Measurements from ENCODE around the gene FAM107B. TPM values are rescaled to one million over a fixed set of nuclear protein-coding genes. Genes with fewer than 3 reads are reported as not detected.
A peak's percentile ranks its signal among the peaks of the same experiment; 100 is the strongest.

The FAM107B gene
- total and polyA plus RNA-seq, 10 of the 15 experiments (the other 5 are each of a cell fraction or from before 2014, with no cell fraction given) = 22.9 to 162 (median 86.6) TPM

DNA sequence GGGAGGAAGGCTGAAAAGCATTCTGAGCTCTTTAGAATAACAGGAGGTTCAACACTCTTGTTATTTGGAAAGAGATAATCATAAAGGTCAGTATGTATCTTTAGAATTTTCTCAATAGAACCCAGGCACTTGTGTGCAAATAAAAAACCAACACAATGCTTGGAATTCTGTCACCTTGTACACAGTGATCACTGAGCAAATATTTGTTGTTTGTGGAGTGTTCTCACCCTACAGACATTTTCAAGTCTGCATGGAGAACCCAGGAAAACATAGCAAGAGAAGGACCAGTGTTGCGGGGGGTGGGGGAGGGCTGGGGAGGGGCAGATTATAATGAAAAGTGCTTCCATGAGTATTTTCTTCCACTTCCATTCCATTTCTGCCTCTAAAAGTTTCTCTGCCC, 87.4 kb downstream of the FAM107B start:
- no TSS peak for BruUV-seq (replicated peaks)
- no peak overlapping the region for H3K4me2 ChIP-seq (ENCODE audit: control insufficient read depth, insufficient read depth)
- intact Hi-C loops (cut with micrococcal nuclease; ENCODE audit: unreplicated experiment) = no loop called here
- no peaks in the 10 kb centered on the region for H3K36me3 ChIP-seq (ENCODE audit: control insufficient read depth in 2 of 2, insufficient read depth in 2 of 2, low read length in 1 of 2)
- POLR2A ChIA-PET = no interaction called here
- FAIRE-seq (no peak), DNase-seq (ENCODE audit: low read depth, low spot score) (no peak), ATAC-seq (no peak)
- no peak overlapping the region for H3K9ac ChIP-seq (ENCODE audit: control insufficient read depth, insufficient read depth, low read length)
- H3K79me2 ChIP-seq (ENCODE audit: control insufficient read depth, insufficient read depth, low read length) = no peaks in the 10 kb centered on the region
- H3K4me1 ChIP-seq (ENCODE audit: control insufficient read depth, insufficient read depth, low read length) = peaks cover 8% of the 10 kb centered on the region; the same call in 1 of the 2 replicates
- RAD21 ChIA-PET (ENCODE audit: unreplicated experiment) = no interaction called here
- SMC1A ChIA-PET (ENCODE audit: uncharacterized antibody, unreplicated experiment) = interaction anchor here (0.9 to 2.0 kb wide), 5 partner anchors 12 to 135 kb away, joined by 3 to 9 read pairs (median 3); no protein-coding TSS in a partner anchor
- H4K20me1 ChIP-seq (ENCODE audit: control insufficient read depth, insufficient read depth) = no peaks in the 10 kb centered on the region
- in situ Hi-C loops (cut with MboI) = no loop called here
- TF ChIP-seq RELA (IDR thresholded peaks at IDR 0.05; ENCODE audit: borderline replicate concordance, partially characterized antibody) (no peak), MEF2A (IDR thresholded peaks at IDR 0.05; ENCODE audit: insufficient read depth, low read depth, low read length) (no peak), RAD21 (IDR thresholded peaks at IDR 0.05; ENCODE audit: insufficient read depth, low read depth, low read length) (no peak), LARP7 (IDR thresholded peaks at IDR 0.05) (no peak), TAF1 (IDR thresholded peaks at IDR 0.05; ENCODE audit: borderline replicate concordance, low read depth, low read length) (no peak), EED (IDR thresholded peaks at IDR 0.05; ENCODE audit: low read depth) (no peak), MTA2 (IDR thresholded peaks at IDR 0.05; ENCODE audit: low read depth) (no peak)
- no peak overlapping the region for H3K27ac ChIP-seq (ENCODE audit: control insufficient read depth, insufficient read depth)
- H3K27me3 ChIP-seq (replicated peaks in 1 of 2; ENCODE audit: control insufficient read depth in 2 of 2, insufficient read depth in 2 of 2, low read length in 1 of 2) = no peaks in the 10 kb centered on the region
- CTCF ChIA-PET = interaction anchor here (1.1 to 1.4 kb wide), 2 partner anchors 10 to 135 kb away, joined by 3 read pairs; no protein-coding TSS in a partner anchor
- no peaks in the 10 kb centered on the region; the same call in 2 of the 3 replicates for H3K9me3 ChIP-seq (replicated peaks; ENCODE audit: control insufficient read depth, insufficient read depth, low read length)
- 88% methylated on average over 1 of the region's 1 CpG for WGBS (ENCODE audit: insufficient coverage, insufficient replicate concordance, low lambda C conversion rate, missing lambda C conversion rate)
- no peak overlapping the region for H3K4me3 ChIP-seq
- H2AFZ ChIP-seq (ENCODE audit: control insufficient read depth, low read depth, low read length) = no peak overlapping the region

DNA sequence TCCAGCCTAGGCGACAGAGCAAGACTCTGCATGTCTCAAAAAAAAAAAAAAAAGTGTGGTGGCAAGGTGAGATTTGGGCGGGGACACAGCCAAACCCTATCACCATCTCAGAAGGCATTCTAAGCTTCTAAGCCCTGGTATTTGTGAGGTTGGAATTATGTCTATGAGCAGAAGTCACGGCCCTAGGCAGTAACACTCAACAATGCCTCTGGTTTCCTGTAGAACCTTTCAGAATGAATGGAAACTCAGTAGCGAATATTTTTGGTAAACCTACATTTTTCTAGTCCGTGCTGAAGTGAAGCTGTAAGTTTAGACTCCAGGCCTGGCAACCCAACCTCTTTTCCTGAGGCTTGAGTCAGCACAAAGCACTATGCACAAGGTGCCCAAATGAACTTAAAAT, 88.3 kb downstream of the FAM107B start:
- TF ChIP-seq, protein P1, sequence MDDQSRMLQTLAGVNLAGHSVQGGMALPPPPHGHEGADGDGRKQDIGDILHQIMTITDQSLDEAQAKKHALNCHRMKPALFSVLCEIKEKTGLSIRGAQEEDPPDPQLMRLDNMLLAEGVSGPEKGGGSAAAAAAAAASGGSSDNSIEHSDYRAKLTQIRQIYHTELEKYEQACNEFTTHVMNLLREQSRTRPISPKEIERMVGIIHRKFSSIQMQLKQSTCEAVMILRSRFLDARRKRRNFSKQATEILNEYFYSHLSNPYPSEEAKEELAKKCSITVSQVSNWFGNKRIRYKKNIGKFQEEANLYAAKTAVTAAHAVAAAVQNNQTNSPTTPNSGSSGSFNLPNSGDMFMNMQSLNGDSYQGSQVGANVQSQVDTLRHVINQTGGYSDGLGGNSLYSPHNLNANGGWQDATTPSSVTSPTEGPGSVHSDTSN (IDR thresholded peaks at IDR 0.05; ENCODE audit: insufficient replicate concordance, low read depth, low read length) = no peak
- 0 out of 2 replicates have a peak, but pooled peaks have one; percentile 23 for TF ChIP-seq RUNX3 (IDR thresholded peaks at IDR 0.05; ENCODE audit: low read length)
- Histone ChIP-seq H3K79me2 (ENCODE audit: control insufficient read depth, insufficient read depth, low read length) (no peaks in the 10 kb centered on the region), H3K27me3 (replicated peaks in 1 of 2; ENCODE audit: control insufficient read depth in 2 of 2, insufficient read depth in 2 of 2, low read length in 1 of 2) (no peaks in the 10 kb centered on the region), H3K4me3 (no peak overlapping the region), H2AFZ (ENCODE audit: control insufficient read depth, low read depth, low read length) (peak overlapping the region; percentile 17; the same call in 1 of the 2 replicates), H3K27ac (ENCODE audit: control insufficient read depth, insufficient read depth) (no peak overlapping the region), H3K36me3 (ENCODE audit: control insufficient read depth in 2 of 2, insufficient read depth in 2 of 2, low read length in 1 of 2) (no peaks in the 10 kb centered on the region), H3K9ac (ENCODE audit: control insufficient read depth, insufficient read depth, low read length) (no peak overlapping the region), H4K20me1 (ENCODE audit: control insufficient read depth, insufficient read depth) (no peaks in the 10 kb centered on the region), H3K4me2 (ENCODE audit: control insufficient read depth, insufficient read depth) (peak overlapping the region; percentile 15; the same call in 1 of the 2 replicates), H3K9me3 (replicated peaks; ENCODE audit: control insufficient read depth, insufficient read depth, low read length) (no peaks in the 10 kb centered on the region; the same call in 2 of the 3 replicates), H3K4me1 (ENCODE audit: control insufficient read depth, insufficient read depth, low read length) (peaks cover 8% of the 10 kb centered on the region; the same call in 1 of the 2 replicates)
- SMC1A ChIA-PET (ENCODE audit: uncharacterized antibody, unreplicated experiment) = interaction anchor here (1.0 kb wide), 1 partner anchor 11 kb away, joined by 3 read pairs; no protein-coding TSS in a partner anchor
- WGBS (ENCODE audit: insufficient coverage, insufficient replicate concordance, low lambda C conversion rate, missing lambda C conversion rate) = 27% methylated on average over 4 of the region's 5 CpGs
- DNase-seq (ENCODE audit: low read depth, low spot score) (no peak), ATAC-seq (no peak), FAIRE-seq (no peak)
- POLR2A ChIA-PET = no interaction called here
- RAD21 ChIA-PET (ENCODE audit: unreplicated experiment) = no interaction called here
- intact Hi-C loops (cut with micrococcal nuclease; ENCODE audit: unreplicated experiment) = no loop called here
- CTCF ChIA-PET = interaction anchor here (1.1 to 1.4 kb wide), 2 partner anchors 9 to 136 kb away, joined by 3 read pairs; no protein-coding TSS in a partner anchor
- no TSS peak for BruUV-seq (replicated peaks)
- in situ Hi-C loops (cut with MboI) = no loop called here

All from GM12878 (cell line).